GM12878 (cell line): ENCODE data around the gene SBDS. TPM values are rescaled to one million over a fixed set of nuclear protein-coding genes. Genes with fewer than 3 reads are reported as not detected.

Source experiments
- ATAC-seq: fragments of 200-7000 bp; cut with Tn5 transposase; 3 replicates; pipeline ENCODE4 v1.9.1; 2020; ENCODE audit warnings: mild to moderate bottlenecking, moderate library complexity
- BruUV-seq: library from RNA; stranded (reverse); fragments of 400-500 nt; replicated peaks from 2 replicates; lab custom pipeline; 2021; lab: Mats Ljungman, UMichigan
- CTCF ChIA-PET: fragments of 300-600 bp; sonication (Branson Sonifier 250); formaldehyde crosslinking; extraction: SDS; loops from one replicate; lab custom pipeline; 2021; ENCODE audit warnings: inconsistent platforms; lab: Yijun Ruan, JAX
- POLR2A ChIA-PET: fragments of 350-600 bp; formaldehyde crosslinking; extraction: SDS; loops from one replicate; lab custom pipeline; 2021; ENCODE audit warnings: inconsistent platforms; lab: Charles Lee
- RAD21 ChIA-PET: fragments of 300-600 bp; sonication (Branson Sonifier 250); formaldehyde crosslinking; loops from one replicate; lab custom pipeline; 2023; ENCODE audit warnings: antibody characterized with exemption; ENCODE audit not compliant: unreplicated experiment; lab: Charles Lee
- SMC1A ChIA-PET: fragments of 300-600 bp; sonication (Branson Sonifier 250); formaldehyde crosslinking; loops from one replicate; lab custom pipeline; 2023; ENCODE audit not compliant: unreplicated experiment, uncharacterized antibody; lab: Charles Lee
- DNase-seq: peaks from one replicate; pipeline ENCODE4 v3.0.0-alpha.2; 2011; ENCODE audit warnings: low read depth, low spot score
- FAIRE-seq: peaks from 3 replicates; lab custom pipeline; 2011; peaks lifted over from hg19 to GRCh38; lab: Jason Lieb, UNC
- H2AFZ ChIP-seq: 2 replicates; pipeline ENCODE4 v1.6.0; 2011; ENCODE audit warnings: low read depth, low read length, control low read depth; ENCODE audit not compliant: control insufficient read depth
- H3K27ac ChIP-seq: 2 replicates; pipeline ENCODE4 v1.5.1; 2011; ENCODE audit warnings: control low read depth; ENCODE audit not compliant: control insufficient read depth, insufficient read depth
- H3K27me3 ChIP-seq, 2 experiments: replicated peaks in 1 of 2; 2 replicates each; pipeline versions ENCODE4 v1.6.0 to v1.6.1; 2011; ENCODE audit warnings: low read length in 1 of 2; ENCODE audit not compliant: control insufficient read depth in 2 of 2, insufficient read depth in 2 of 2
- H3K36me3 ChIP-seq, 2 experiments: 2 replicates each; pipeline ENCODE4 v1.5.1; 2011; ENCODE audit warnings: low read length in 1 of 2; ENCODE audit not compliant: control insufficient read depth in 2 of 2, insufficient read depth in 2 of 2
- H3K4me1 ChIP-seq: 2 replicates; pipeline ENCODE4 v1.6.1; 2011; ENCODE audit warnings: mild to moderate bottlenecking, low read length, moderate library complexity, mixed read lengths; ENCODE audit not compliant: control insufficient read depth, insufficient read depth
- H3K4me2 ChIP-seq: 2 replicates; pipeline ENCODE4 v1.6.0; 2011; ENCODE audit warnings: control low read depth; ENCODE audit not compliant: control insufficient read depth, insufficient read depth
- H3K4me3 ChIP-seq: fragments of 200-600 bp; sonication (generic); 2 replicates; pipeline ENCODE4 v1.5.1; 2016
- H3K79me2 ChIP-seq: 2 replicates; pipeline ENCODE4 v1.6.0; 2011; ENCODE audit warnings: low read length; ENCODE audit not compliant: control insufficient read depth, insufficient read depth
- H3K9ac ChIP-seq: 2 replicates; pipeline ENCODE4 v1.8.0; 2011; ENCODE audit warnings: low read length, control low read depth, mixed read lengths; ENCODE audit not compliant: control insufficient read depth, insufficient read depth
- H3K9me3 ChIP-seq: replicated peaks from 3 replicates; pipeline ENCODE4 v1.5.1; 2011; ENCODE audit warnings: mild to moderate bottlenecking, low read length; ENCODE audit not compliant: control insufficient read depth, insufficient read depth
- H4K20me1 ChIP-seq: 2 replicates; pipeline ENCODE4 v1.6.0; 2011; ENCODE audit not compliant: control insufficient read depth, insufficient read depth
- ATF7 ChIP-seq: fragments of 450-650 bp; IDR thresholded peaks from 2 replicates; pipeline ENCODE4 v1.6.1; 2016; ENCODE audit warnings: low read depth, mild to moderate bottlenecking
- BHLHE40 ChIP-seq, 2 experiments: fragments of 450-650 bp in 1 of 2; IDR thresholded peaks; 2 replicates each; pipeline ENCODE4 v1.6.1; 2011 to 2017; ENCODE audit warnings: low read depth in 2 of 2, borderline replicate concordance in 1 of 2, improper control_type of control experiment in 1 of 2, low read length in 1 of 2, mild to moderate bottlenecking in 1 of 2
- ETV6 ChIP-seq, 2 experiments: fragments of 450-650 bp in 1 of 2; IDR thresholded peaks in 1 of 2; conservative IDR thresholded peaks in 1 of 2; 2 replicates each; pipeline ENCODE4 v1.6.1; 2014; ENCODE audit warnings: antibody characterized with exemption in 1 of 2, borderline replicate concordance in 1 of 2, low read depth in 1 of 2, mild to moderate bottlenecking in 1 of 2, moderate library complexity in 1 of 2
- KDM1A ChIP-seq: fragments of 200-600 bp; sonication (generic); IDR thresholded peaks from 2 replicates; pipeline ENCODE4 v1.6.1; 2016; ENCODE audit warnings: borderline replicate concordance
- NFYB ChIP-seq: IDR thresholded peaks from 2 replicates; pipeline ENCODE4 v1.6.1; 2011; ENCODE audit warnings: low read depth, mild to moderate bottlenecking, low read length, improper control_type of control experiment, moderate library complexity; ENCODE audit not compliant: insufficient read depth
- POLR2A ChIP-seq: IDR thresholded peaks from 2 replicates; pipeline ENCODE4 v1.6.1; 2011; ENCODE audit warnings: low read depth, mild to moderate bottlenecking, low read length
- POLR2AphosphoS5 ChIP-seq: IDR thresholded peaks from 2 replicates; pipeline ENCODE4 v1.6.1; 2011; ENCODE audit warnings: mild to moderate bottlenecking, low read length, inconsistent platforms
- RAD51 ChIP-seq: fragments of 450-650 bp; IDR thresholded peaks from 2 replicates; pipeline ENCODE4 v1.6.1; 2016; ENCODE audit warnings: moderate library complexity, mild to moderate bottlenecking, inconsistent platforms
- SUPT20H ChIP-seq: IDR thresholded peaks from 2 replicates; pipeline ENCODE4 v1.6.1; 2011; ENCODE audit warnings: low read depth, mild to moderate bottlenecking, low read length, moderate library complexity, borderline replicate concordance; ENCODE audit not compliant: control insufficient read depth
- WRNIP1 ChIP-seq: IDR thresholded peaks from 2 replicates; pipeline ENCODE4 v1.6.1; 2011; ENCODE audit warnings: low read depth, low read length, improper control_type of control experiment, borderline replicate concordance
- ZBTB33 ChIP-seq: fragments of 450-650 bp; IDR thresholded peaks from 2 replicates; pipeline ENCODE4 v1.6.1; 2017; ENCODE audit warnings: mild to moderate bottlenecking
- ZNF207 ChIP-seq: fragments of 450-650 bp; IDR thresholded peaks from 2 replicates; pipeline ENCODE4 v1.6.1; 2014; ENCODE audit warnings: antibody characterized with exemption, mild to moderate bottlenecking, borderline replicate concordance
- WGBS: methylation state at CpG from one replicate; pipeline ENCODE4 v1.1.6; 2016; ENCODE audit warnings: low lambda C conversion rate; ENCODE audit not compliant: insufficient replicate concordance, insufficient coverage; ENCODE audit errors: missing lambda C conversion rate; 5-methylcytosine and 5-hydroxymethylcytosine counted together
- in situ Hi-C: fragments of 300-500 bp; cut with MboI; formaldehyde crosslinking; loops from 9 replicates; pipeline ENCODE4 v1.14.3; 2018; ENCODE audit warnings: mixed read lengths
- intact Hi-C: fragments of 100-400 bp; cut with micrococcal nuclease; formaldehyde crosslinking; loops from one replicate; pipeline ENCODE4 v1.14.2; 2022; ENCODE audit not compliant: unreplicated experiment
- polyA plus RNA-seq, 11 experiments: library from polyadenylated mRNA; depleted of rRNA in 4 of 11; unstranded in 6 of 11; stranded (reverse) in 5 of 11; fragments of >200 nt; fragmentation: Nextera tagmentation in 4 of 11; fragmentation: Illumina TruSeq in 1 of 11; extraction: Ambion mirVana in 4 of 11; extraction: Trizol in 1 of 11; gene quantifications; 1 replicate in 1 of 11; 2 replicates in 10 of 11; pipeline versions ENCODE4 v1.2.1 to v1.2.3, GENCODE V29; 2011 to 2016; ENCODE audit warnings: inconsistent platforms in 2 of 11, missing spikeins in 2 of 11, low read depth in 1 of 11
- total RNA-seq, 4 experiments: library from RNA; depleted of rRNA in 3 of 4; stranded (reverse); fragments of >200 nt in 3 of 4; fragmentation: Illumina TruSeq in 1 of 4; extraction: Trizol in 1 of 4; gene quantifications; 2 replicates each; pipeline versions ENCODE4 v1.2.1 to v1.2.3, GENCODE V29; 2013 to 2021
- TF ChIP-seq, protein P1 (sequence below): fragments of 450-650 bp; IDR thresholded peaks from 2 replicates; pipeline ENCODE4 v1.6.1; 2018; ENCODE audit warnings: mild to moderate bottlenecking, low read depth, moderate library complexity; ENCODE audit not compliant: partially characterized antibody
- TF ChIP-seq, protein P2 (sequence below): fragments of 450-650 bp; IDR thresholded peaks from 2 replicates; pipeline ENCODE4 v1.6.1; 2017; ENCODE audit warnings: low read depth, mild to moderate bottlenecking, moderate library complexity

SBDS gene
- total and polyA plus RNA-seq, 10 of the 15 experiments (the other 5 are each of a cell fraction or from before 2014, with no cell fraction given): 22.4 to 63.0 (median 32.8) TPM

GRCh38 chr7:66953044-66953427 is 42.4 kb downstream of the SBDS start:
- no peak overlapping the region for H3K4me2 ChIP-seq
- ChIA-PET POLR2A (interaction anchor here (0.6 kb wide), 1 partner anchor 248 kb away, joined by 3 read pairs; no protein-coding TSS in a partner anchor), SMC1A (no interaction called here), CTCF (no interaction called here), RAD21 (no interaction called here)
- H4K20me1 ChIP-seq: no peaks in the 10 kb centered on the region
- WGBS: 64% methylated on average over 5 of the region's 5 CpGs
- H2AFZ ChIP-seq: no peak overlapping the region
- H3K27me3 ChIP-seq: no peaks in the 10 kb centered on the region
- no peak overlapping the region for H3K4me3 ChIP-seq
- H3K27ac ChIP-seq: no peak overlapping the region
- DNase-seq (no peak), FAIRE-seq (no peak), ATAC-seq (no peak)
- H3K9me3 ChIP-seq: no peaks in the 10 kb centered on the region
- intact Hi-C loops: no loop called here
- in situ Hi-C loops: no loop called here
- no peak overlapping the region for H3K9ac ChIP-seq
- no TSS peak for BruUV-seq
- H3K79me2 ChIP-seq: no peaks in the 10 kb centered on the region
- TF ChIP-seq POLR2A: no peak
- TF ChIP-seq POLR2AphosphoS5: no peak
- TF ChIP-seq SUPT20H: no peak
- TF ChIP-seq ATF7: no peak
- no peak for TF ChIP-seq WRNIP1
- TF ChIP-seq BHLHE40 (IDR thresholded peaks at IDR 0.05; ENCODE audit: borderline replicate concordance in 1 of 2, low read depth in 2 of 2, low read length in 1 of 2): no peak
- no peak for TF ChIP-seq ZBTB33
- TF ChIP-seq RAD51: no peak
- TF ChIP-seq ETV6 (conservative IDR thresholded peaks at IDR 0.05 in 1 of 2, IDR thresholded peaks at IDR 0.05 in 1 of 2; ENCODE audit: borderline replicate concordance in 1 of 2, low read depth in 1 of 2): no peak
- no peak for TF ChIP-seq ZNF207
- TF ChIP-seq, protein P1, sequence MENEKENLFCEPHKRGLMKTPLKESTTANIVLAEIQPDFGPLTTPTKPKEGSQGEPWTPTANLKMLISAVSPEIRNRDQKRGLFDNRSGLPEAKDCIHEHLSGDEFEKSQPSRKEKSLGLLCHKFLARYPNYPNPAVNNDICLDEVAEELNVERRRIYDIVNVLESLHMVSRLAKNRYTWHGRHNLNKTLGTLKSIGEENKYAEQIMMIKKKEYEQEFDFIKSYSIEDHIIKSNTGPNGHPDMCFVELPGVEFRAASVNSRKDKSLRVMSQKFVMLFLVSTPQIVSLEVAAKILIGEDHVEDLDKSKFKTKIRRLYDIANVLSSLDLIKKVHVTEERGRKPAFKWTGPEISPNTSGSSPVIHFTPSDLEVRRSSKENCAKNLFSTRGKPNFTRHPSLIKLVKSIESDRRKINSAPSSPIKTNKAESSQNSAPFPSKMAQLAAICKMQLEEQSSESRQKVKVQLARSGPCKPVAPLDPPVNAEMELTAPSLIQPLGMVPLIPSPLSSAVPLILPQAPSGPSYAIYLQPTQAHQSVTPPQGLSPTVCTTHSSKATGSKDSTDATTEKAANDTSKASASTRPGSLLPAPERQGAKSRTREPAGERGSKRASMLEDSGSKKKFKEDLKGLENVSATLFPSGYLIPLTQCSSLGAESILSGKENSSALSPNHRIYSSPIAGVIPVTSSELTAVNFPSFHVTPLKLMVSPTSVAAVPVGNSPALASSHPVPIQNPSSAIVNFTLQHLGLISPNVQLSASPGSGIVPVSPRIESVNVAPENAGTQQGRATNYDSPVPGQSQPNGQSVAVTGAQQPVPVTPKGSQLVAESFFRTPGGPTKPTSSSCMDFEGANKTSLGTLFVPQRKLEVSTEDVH: no peak
- TF ChIP-seq KDM1A: no peak
- TF ChIP-seq, protein P2, sequence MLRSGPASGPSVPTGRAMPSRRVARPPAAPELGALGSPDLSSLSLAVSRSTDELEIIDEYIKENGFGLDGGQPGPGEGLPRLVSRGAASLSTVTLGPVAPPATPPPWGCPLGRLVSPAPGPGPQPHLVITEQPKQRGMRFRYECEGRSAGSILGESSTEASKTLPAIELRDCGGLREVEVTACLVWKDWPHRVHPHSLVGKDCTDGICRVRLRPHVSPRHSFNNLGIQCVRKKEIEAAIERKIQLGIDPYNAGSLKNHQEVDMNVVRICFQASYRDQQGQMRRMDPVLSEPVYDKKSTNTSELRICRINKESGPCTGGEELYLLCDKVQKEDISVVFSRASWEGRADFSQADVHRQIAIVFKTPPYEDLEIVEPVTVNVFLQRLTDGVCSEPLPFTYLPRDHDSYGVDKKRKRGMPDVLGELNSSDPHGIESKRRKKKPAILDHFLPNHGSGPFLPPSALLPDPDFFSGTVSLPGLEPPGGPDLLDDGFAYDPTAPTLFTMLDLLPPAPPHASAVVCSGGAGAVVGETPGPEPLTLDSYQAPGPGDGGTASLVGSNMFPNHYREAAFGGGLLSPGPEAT: no peak
- no peak for TF ChIP-seq NFYB
- peaks cover 31 to 32% of the 10 kb centered on the region in 2 experiments for H3K36me3 ChIP-seq
- H3K4me1 ChIP-seq: no peaks in the 10 kb centered on the region
